Measurements from ENCODE around the gene ABRACL. TPM values are rescaled to one million over a fixed set of nuclear protein-coding genes. Genes with fewer than 3 reads are reported as not detected.

The ABRACL gene
- total and polyA plus RNA-seq, 2 experiments from 2014 or later, result 12.9 to 38.7 TPM

DNA sequence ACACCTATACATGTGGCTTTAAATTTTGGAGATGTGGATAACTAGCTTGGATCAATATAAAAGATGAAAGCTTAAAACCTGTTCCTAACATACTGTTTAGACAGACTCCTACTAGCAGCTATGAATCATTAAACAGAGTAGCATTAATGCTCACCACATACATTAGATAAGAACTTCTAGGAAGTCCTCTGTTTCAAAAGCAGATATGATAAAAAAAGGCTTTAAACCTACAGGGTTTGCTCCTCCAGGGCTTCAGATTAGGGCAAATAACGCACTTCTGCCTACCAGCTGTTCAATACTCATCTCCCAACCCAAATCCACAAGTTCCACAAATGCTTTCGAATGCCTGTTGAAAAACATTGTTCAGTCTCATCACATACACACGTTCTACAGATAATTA, 42.0 kb upstream of the ABRACL start:
- peak overlapping the region; percentile 89 for H3K9ac ChIP-seq
- H3K27ac ChIP-seq, result peak overlapping the region; percentile 63
- peak overlapping the region; percentile 81 for H3K4me3 ChIP-seq
- H4K20me1 ChIP-seq (ENCODE audit: insufficient read depth), result 0 out of 2 replicates have a peak, but pooled peaks cover 4% of the 10 kb centered on the region
- WGBS, 2 experiments (ENCODE audit: low coverage in 1 of 2, low lambda C conversion rate in 2 of 2, missing lambda C conversion rate in 2 of 2), result 2 to 6% methylated on average over 3 of the region's 3 CpGs
- H2AFZ ChIP-seq, result peak overlapping the region; percentile 97
- TF ChIP-seq EZH2phosphoT487 (IDR thresholded peaks at IDR 0.05; ENCODE audit: insufficient read depth, low read depth) (no peak), EZH2 (IDR thresholded peaks at IDR 0.05; ENCODE audit: insufficient read depth, poor library complexity, severe bottlenecking) (no peak)
- no peaks in the 10 kb centered on the region for H3K27me3 ChIP-seq (replicated peaks; ENCODE audit: insufficient read depth)
- H3F3A ChIP-seq (ENCODE audit: insufficient read depth), result no peaks in the 10 kb centered on the region
- in situ Hi-C loops (cut with MboI), result loop anchor here (10.0 kb wide), 1 partner anchor 172 kb away; no protein-coding TSS in a partner anchor
- H3K9me3 ChIP-seq (ENCODE audit: low read depth), result no peaks in the 10 kb centered on the region
- H3K36me3 ChIP-seq (ENCODE audit: low read depth), result no peaks in the 10 kb centered on the region
- DNase-seq, result peak; percentile 42
- peak overlapping the region; percentile 80 for H3K4me2 ChIP-seq (ENCODE audit: unreplicated experiment)
- H3K4me1 ChIP-seq (ENCODE audit: insufficient read depth), result peaks cover 30% of the 10 kb centered on the region
- H3K79me2 ChIP-seq (ENCODE audit: insufficient read depth), result peaks cover 60% of the 10 kb centered on the region
- H3K9me2 ChIP-seq (ENCODE audit: insufficient read depth), result no peaks in the 10 kb centered on the region

DNA sequence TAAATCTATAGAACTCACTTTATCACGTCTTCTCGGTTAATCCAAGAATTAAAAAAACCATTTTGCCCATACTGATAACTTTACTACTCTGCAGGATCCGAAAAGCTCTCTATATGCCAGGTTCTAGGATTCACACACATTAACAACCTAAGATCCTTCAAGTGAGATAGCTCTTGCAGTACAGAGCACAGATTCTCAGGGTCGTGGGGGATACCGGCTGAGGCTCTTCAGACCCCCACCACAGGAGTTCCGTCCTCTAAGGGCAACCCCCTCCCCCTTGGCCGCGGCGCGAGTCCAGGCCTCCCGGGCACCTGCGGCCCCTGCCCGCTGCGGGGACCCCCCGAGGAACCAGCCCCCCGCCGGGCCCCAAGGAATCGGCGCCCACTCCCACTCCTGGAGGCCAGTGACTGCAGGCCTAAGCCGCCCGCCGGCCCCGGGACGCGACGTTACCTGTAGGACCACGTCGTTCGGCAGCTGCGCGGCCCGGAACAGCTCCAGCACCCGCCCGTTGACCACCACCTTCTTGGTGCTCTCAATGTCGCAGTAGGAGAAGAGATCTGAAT, 41.4 kb upstream of the ABRACL start:
- Histone ChIP-seq H3F3A (ENCODE audit: insufficient read depth) (no peaks in the 10 kb centered on the region), H3K36me3 (ENCODE audit: low read depth) (no peaks in the 10 kb centered on the region), H3K79me2 (ENCODE audit: insufficient read depth) (peaks cover 54% of the 10 kb centered on the region), H3K27me3 (replicated peaks; ENCODE audit: insufficient read depth) (no peaks in the 10 kb centered on the region), H3K4me1 (ENCODE audit: insufficient read depth) (peaks cover 25% of the 10 kb centered on the region), H2AFZ (peak overlapping the region; percentile 97), H3K9ac (peak overlapping the region; percentile 89), H3K9me3 (ENCODE audit: low read depth) (no peaks in the 10 kb centered on the region), H3K4me3 (peak overlapping the region; percentile 81), H4K20me1 (ENCODE audit: insufficient read depth) (0 out of 2 replicates have a peak, but pooled peaks cover 4% of the 10 kb centered on the region), H3K27ac (peak overlapping the region; percentile 63), H3K4me2 (ENCODE audit: unreplicated experiment) (peak overlapping the region; percentile 80), H3K9me2 (ENCODE audit: insufficient read depth) (no peaks in the 10 kb centered on the region)
- DNase-seq, result peak; percentile 38
- in situ Hi-C loops (cut with MboI), result loop anchor here (10.0 kb wide), 1 partner anchor 172 kb away; no protein-coding TSS in a partner anchor
- WGBS, 2 experiments (ENCODE audit: low coverage in 1 of 2, low lambda C conversion rate in 2 of 2, missing lambda C conversion rate in 2 of 2), result 0 to 4% methylated on average over 31 to 33 of the region's 35 CpGs
- TF ChIP-seq EZH2phosphoT487 (IDR thresholded peaks at IDR 0.05; ENCODE audit: insufficient read depth, low read depth) (no peak), EZH2 (IDR thresholded peaks at IDR 0.05; ENCODE audit: insufficient read depth, poor library complexity, severe bottlenecking) (no peak)

DNA sequence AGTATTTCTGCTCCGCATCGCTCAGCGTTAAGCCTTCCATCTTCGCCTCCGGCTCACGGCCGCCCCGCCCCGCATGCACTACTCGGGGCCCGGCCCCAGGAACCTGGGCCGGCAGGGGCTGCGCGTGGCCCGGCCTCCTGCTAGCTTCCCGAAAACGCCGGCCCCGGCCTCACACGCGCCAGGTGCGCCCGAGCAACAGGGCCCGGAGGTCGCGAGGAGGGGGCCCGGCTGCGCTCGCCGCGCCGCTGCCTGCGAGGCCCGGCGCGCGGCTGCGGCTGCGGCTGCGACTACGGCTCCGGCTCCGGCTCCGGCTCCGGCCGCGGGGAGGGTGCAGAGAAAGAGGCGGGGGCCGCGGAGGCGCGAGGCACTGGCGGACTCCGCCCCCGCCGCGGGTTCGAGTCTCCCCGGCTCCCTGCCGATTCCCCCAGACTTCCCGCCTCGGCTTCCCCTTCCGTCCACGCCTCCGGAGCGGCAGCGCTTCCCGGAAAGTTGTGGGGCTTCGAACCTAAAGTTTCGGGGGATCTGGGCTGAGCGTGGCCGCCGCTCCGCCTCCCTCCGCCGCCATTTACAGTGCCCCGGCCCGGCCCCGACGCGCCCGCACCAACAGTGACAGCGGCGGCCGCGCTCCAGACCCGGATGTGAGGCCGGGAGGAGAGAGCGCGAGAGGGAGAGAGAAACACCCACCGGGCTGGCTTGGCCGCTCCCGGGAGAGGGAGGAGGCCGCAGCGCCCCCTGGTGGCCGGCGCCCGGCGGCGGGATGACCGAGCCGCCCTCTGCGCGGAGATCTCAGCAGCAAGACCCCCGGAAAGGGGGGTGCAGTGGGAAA, 40.7 kb upstream of the ABRACL start, which contains the start of gene REPS1:
Gene REPS1, minus strand, starts transcription at position 611 of the 826 bp plus-strand sequence. Its CDS starts 571 bp downstream, at position 40.
- H3K9me2 ChIP-seq (ENCODE audit: insufficient read depth), result no peaks in the 10 kb centered on the region
- no peaks in the 10 kb centered on the region for H3K9me3 ChIP-seq (ENCODE audit: low read depth)
- peaks cover 20% of the 10 kb centered on the region for H3K4me1 ChIP-seq (ENCODE audit: insufficient read depth)
- peak within 1 kb of the TSS; percentile 89 for H3K9ac ChIP-seq
- in situ Hi-C loops (cut with MboI), result loop anchor here (10.0 kb wide), 1 partner anchor 173 kb away; no protein-coding TSS in a partner anchor
- peak; percentile 97 for DNase-seq
- 1 to 3% methylated on average over 54 to 73 of the region's 105 CpGs for WGBS, 2 experiments (ENCODE audit: low coverage in 1 of 2, low lambda C conversion rate in 2 of 2, missing lambda C conversion rate in 2 of 2)
- peak within 1 kb of the TSS; percentile 63 for H3K27ac ChIP-seq
- H3K36me3 ChIP-seq (ENCODE audit: low read depth), result no peaks in the 10 kb centered on the region
- no peaks in the 10 kb centered on the region for H3F3A ChIP-seq (ENCODE audit: insufficient read depth)
- peak within 1 kb of the TSS; percentile 97 for H2AFZ ChIP-seq
- peak within 1 kb of the TSS; percentile 80 for H3K4me2 ChIP-seq (ENCODE audit: unreplicated experiment)
- H3K27me3 ChIP-seq (replicated peaks; ENCODE audit: insufficient read depth), result no peaks in the 10 kb centered on the region
- H3K4me3 ChIP-seq, result peak within 1 kb of the TSS; percentile 81
- 0 out of 2 replicates have a peak, but pooled peaks cover 4% of the 10 kb centered on the region for H4K20me1 ChIP-seq (ENCODE audit: insufficient read depth)
- H3K79me2 ChIP-seq (ENCODE audit: insufficient read depth), result peaks cover 47% of the 10 kb centered on the region
- TF ChIP-seq EZH2 (IDR thresholded peaks at IDR 0.05; ENCODE audit: insufficient read depth, poor library complexity, severe bottlenecking), result no peak
- TF ChIP-seq EZH2phosphoT487 (IDR thresholded peaks at IDR 0.05; ENCODE audit: insufficient read depth, low read depth), result no peak

DNA sequence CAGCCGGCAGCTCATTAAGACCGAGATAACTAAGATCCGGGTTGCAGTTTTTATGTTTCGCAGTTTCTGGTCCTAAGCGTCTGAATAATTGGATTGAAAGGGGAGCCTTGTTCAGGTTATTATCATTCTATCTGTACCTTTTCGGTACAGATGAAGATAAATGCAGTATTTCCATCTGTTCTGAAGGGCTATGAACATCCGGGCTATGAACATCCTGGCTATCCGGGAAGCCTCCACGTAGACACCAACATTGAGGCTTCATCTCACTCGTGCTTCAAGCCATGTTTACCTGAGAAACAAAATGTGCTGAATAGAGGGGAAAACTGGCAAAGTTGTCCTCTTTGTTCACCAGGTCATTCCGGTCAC, 40.1 kb upstream of the ABRACL start:
- H3K79me2 ChIP-seq (ENCODE audit: insufficient read depth), result peaks cover 41% of the 10 kb centered on the region
- no peaks in the 10 kb centered on the region for H3K27me3 ChIP-seq (replicated peaks; ENCODE audit: insufficient read depth)
- H3F3A ChIP-seq (ENCODE audit: insufficient read depth), result no peaks in the 10 kb centered on the region
- 9 to 14% methylated on average over 11 of the region's 11 CpGs for WGBS, 2 experiments (ENCODE audit: low coverage in 1 of 2, low lambda C conversion rate in 2 of 2, missing lambda C conversion rate in 2 of 2)
- peak overlapping the region; percentile 89 for H3K9ac ChIP-seq
- DNase-seq, result no peak
- H3K36me3 ChIP-seq (ENCODE audit: low read depth), result no peaks in the 10 kb centered on the region
- H3K4me1 ChIP-seq (ENCODE audit: insufficient read depth), result peaks cover 20% of the 10 kb centered on the region
- TF ChIP-seq EZH2phosphoT487 (IDR thresholded peaks at IDR 0.05; ENCODE audit: insufficient read depth, low read depth) (no peak), EZH2 (IDR thresholded peaks at IDR 0.05; ENCODE audit: insufficient read depth, poor library complexity, severe bottlenecking) (no peak)
- H3K4me2 ChIP-seq (ENCODE audit: unreplicated experiment), result peak overlapping the region; percentile 80
- peak overlapping the region; percentile 97 for H2AFZ ChIP-seq
- H3K4me3 ChIP-seq, result peak overlapping the region; percentile 81
- in situ Hi-C loops (cut with MboI), result loop anchor here (10.0 kb wide), 1 partner anchor 174 kb away; no protein-coding TSS in a partner anchor
- H3K9me2 ChIP-seq (ENCODE audit: insufficient read depth), result no peaks in the 10 kb centered on the region
- 0 out of 2 replicates have a peak, but pooled peaks cover 4% of the 10 kb centered on the region for H4K20me1 ChIP-seq (ENCODE audit: insufficient read depth)
- H3K9me3 ChIP-seq (ENCODE audit: low read depth), result no peaks in the 10 kb centered on the region
- H3K27ac ChIP-seq, result no peak overlapping the region

Measured in GM23248 (cell line).